HG03103 (cell line): ENCODE measurements around the gene YAE1.
A peak's percentile ranks its signal among the peaks of the same experiment; 100 is the strongest.
"Not testable (repeated sequence)": the region's sequence is repeated elsewhere in the genome, so short reads cannot be mapped to it uniquely, and the experiment has no call there.

Experiments
- ATAC-seq: cut with Tn5 transposase; IDR thresholded peaks from one replicate; pipeline ENCODE4 v1.9.1; 2021; ENCODE audit warnings: low read depth; ENCODE audit not compliant: unreplicated experiment

The YAE1 gene, protein sequence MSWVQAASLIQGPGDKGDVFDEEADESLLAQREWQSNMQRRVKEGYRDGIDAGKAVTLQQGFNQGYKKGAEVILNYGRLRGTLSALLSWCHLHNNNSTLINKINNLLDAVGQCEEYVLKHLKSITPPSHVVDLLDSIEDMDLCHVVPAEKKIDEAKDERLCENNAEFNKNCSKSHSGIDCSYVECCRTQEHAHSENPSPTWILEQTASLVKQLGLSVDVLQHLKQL

DNA sequence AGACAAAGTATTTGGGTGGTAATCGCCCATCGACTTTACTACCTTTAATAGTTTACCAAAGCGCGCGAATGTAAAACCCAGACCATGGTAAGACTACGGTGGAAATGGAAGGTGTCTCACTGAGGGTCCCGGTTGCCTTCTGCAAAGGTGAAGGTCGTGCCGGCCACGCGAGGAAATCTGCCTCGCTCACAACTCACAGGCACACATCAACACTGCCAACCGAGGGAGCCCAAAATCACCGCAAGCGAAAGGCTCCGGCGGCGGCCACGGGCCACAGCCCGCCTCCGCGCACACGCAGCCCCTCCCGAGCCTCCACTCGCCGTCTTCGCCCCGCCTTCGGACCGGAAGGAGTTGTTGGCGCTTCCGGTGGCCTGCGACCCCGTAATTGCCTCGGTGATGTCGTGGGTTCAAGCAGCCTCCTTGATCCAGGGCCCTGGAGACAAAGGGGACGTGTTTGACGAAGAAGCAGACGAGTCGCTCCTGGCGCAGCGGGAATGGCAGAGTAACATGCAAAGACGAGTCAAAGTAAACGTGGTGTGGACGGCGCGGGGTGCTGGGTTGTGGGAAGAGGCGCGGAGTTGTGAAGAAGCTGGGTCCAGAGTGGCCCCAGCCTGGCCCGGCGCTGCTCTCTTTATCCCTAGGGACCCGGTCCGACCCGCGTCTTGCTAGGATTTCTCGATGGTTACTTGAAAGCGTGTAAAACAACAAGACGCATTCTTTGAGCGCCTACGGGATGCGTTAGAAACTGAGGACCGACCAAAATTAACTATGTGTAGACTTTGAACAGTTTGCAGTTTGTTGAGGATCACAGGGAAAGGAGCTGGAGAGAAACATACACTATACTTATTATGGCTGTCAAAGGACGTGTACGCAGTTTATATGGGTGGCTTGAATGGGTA, at the start of gene YAE1:
Gene YAE1 (plus strand): TSS at position 382 of the 899 bp plus-strand sequence. CDS start 15 bp downstream, at position 397.
- peak; percentile 99 for ATAC-seq

DNA sequence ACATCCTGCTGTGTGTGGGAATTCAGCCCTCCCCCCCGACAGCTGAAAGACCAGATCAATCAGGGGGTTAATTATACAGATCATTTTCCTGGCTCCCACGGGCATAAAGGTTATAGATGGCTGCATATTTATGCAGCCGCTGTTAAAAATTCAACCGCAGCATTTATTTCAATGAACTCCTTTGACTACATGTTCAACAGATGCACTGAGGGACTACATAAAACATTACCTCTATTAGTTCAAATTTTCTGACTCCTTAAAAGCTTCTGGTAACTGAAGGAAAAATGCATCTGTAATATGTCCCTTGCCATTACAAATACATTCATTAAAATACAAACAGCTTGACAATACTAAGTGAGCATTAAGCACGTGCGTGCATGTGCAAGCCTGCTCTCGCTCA, 49.7 kb upstream of the YAE1 start:
- no peak for ATAC-seq

DNA sequence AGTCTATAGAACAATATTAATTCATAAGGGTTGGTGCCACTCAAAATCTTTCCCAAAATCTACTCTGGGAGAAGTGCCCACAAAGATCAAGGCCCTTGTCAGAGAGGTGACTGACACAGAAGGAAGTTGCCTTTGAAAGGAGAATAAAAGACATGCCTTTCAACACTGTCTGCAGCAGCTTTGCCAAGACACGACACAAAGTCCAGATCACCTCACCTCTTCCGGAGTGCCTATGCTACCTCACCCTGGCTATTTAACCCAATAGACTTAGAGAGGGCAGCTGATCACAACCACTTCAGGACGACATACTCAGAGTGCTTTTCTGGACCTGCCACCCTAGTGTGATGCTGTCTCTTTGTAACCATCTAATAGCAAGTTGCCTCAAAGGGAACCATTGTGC, 49.0 kb upstream of the YAE1 start:
- ATAC-seq: no peak

DNA sequence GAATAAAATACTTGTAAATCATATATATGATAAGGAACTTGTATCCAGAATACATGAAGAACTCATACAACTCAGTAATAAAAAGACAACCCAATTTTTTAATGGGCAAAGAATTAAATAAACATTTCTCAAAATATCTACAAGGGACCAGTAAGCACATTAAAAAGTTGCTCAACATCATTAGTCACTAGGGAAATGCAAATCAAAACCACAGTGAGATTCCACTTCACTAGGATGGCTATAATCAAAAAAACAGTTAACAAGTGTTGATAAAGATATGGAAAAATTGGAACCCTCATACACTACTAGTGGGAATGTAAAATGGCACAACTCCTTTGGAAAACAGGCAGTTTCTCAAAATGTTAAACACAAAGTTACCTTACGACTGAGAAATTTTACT, 40.3 kb upstream of the YAE1 start:
- no peak for ATAC-seq

DNA sequence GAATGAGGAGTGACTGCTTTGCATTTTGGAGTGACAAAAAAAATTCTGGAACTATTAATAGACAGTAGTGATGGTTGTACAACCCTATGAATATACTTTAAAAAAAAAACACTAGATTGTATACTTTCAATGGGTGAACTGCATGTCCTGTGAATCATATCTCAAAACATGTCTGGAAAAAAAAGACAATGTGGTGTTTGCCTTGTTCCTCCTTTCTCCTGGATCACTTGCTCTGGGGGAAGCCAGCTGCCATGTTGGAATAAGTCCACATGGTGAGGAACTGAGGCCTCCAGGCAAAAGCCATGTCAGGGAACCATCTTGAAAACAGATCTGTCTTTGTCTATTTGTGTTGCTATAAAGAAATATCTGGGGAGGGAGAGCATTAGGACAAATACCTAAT, 39.5 kb upstream of the YAE1 start:
- no peak for ATAC-seq

DNA sequence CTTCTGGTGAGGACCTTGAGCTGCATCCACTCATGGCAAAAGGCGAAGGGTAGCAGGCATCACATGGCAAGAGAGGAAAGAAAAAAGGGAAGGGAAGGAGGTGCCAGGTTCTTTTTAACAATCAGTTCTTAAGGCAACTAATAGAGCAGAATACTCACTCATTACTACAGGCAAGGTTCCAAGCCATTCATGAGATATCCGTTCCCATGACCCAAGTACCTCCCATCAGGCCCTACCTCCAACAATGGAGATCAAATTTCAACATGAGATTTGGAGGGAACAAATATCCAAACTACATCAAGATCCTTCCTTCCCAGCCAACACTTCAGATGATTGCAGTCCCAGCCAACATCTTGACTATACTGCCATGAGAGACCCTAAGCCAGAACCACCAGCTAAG, 38.9 kb upstream of the YAE1 start:
- ATAC-seq: no peak

DNA sequence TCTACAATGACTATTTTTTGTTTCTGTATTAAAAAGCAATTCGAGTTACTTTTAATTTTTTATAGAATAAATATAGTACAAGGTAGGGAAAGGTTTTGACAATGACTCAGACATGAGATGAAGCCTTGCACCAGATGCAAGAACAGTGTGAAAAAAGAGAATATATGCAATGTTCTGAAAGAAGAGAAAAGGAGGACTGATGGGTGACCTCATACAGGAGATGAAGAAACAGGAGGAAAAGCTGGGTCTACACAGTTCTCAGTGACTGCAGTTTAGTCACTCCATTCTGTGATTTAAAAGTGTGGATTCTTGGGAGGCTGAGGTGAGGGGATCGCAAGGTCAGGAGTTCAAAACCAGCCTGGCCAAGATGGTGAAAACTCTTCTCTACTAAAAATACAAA, 38.3 kb upstream of the YAE1 start:
- ATAC-seq: no peak

DNA sequence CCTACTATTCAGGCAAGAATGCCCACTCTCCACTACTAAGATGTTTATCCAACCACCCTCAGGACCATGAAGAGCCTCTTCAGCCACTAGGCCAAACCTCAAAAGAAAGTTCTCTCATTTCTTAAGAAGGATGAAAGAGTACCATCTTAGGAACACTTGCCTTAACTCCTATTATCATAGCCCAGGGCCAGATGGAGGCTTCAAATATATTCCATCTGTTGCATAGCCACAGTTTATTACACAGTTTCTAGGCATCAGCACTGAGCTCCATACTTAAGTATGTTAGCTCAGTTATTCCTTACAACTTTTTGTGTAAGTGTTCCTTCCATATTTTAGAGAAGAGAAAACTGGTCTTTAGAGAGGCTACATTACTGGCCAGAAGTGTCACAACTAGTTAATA, 37.4 kb upstream of the YAE1 start:
- ATAC-seq: no peak

DNA sequence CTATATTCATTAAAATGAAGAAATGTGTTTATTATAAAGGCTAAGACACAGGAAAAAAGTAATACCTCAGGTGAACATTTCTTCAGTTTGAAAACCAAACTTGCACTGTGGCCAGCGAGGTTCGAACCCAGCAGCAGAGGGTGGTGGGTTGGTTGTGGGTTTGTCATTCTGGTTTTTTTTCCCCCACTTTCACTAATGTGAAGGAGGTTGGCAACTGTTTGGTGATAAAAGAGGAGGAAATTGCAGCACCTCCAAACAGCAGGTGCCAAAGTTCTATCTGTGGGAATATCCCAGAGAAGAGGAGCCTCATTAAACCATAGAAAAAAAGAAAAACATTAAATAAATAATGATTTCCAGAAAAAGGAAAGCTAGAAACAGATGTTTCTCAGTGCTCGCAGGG, 36.6 kb upstream of the YAE1 start:
- no peak for ATAC-seq

DNA sequence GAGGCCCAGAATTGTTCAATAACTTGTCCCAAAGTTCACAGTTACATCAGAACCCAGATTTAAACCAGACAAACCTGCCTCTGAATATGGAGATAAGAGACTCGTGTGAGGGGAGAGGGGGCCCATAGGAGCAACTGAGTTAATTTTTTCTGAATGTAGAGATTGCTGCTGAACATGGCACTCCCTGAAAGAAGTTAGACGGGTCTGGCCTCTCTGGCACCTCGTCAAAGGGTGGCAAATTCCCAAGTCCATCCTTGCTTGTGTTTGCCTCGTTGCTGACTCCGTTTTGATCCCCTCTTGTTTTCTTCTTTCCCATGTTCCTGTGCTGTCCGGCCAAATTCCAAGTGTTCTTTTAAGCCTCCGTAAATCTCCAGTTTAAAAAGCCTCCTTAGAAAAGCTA, 35.2 kb upstream of the YAE1 start:
- no peak for ATAC-seq

DNA sequence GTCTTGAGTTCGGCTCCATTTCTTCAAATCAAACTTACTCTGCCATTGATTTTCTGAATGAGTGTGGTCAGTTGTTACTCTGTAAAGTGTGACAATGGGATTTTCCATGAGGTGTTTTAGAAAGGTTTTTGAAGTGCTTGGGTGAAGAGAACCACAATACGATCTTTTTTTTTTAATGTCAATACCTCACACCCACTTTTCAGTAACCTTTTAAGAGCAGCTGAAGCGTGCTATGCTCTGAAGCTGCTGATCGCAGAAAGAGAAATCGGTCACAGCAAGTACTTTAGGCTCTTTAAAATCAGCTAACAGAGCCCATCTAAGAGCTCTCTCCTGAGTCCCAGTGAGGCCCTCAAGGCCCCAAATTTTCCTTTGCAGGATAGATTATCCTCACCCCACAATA, 34.4 kb upstream of the YAE1 start:
- no peak for ATAC-seq

DNA sequence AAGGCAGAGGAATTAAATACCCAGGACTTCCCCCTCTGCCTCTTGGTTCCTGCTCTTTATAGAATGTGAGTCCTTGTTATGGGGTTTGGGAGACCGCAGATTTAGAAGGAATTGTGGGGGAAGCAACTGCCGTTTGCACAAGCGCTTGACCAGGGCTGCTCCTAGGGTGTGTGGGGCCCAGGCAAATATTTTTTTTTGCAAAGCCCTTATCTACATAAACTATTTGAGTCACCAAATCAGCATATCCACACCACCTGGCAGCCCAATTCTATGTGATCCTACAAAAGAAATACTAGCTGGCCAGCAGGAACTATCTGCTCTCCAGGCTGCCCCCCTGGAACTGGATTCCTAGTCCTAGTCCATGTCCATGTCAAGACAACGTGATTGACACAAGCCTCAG, 33.4 kb upstream of the YAE1 start:
- no peak for ATAC-seq

DNA sequence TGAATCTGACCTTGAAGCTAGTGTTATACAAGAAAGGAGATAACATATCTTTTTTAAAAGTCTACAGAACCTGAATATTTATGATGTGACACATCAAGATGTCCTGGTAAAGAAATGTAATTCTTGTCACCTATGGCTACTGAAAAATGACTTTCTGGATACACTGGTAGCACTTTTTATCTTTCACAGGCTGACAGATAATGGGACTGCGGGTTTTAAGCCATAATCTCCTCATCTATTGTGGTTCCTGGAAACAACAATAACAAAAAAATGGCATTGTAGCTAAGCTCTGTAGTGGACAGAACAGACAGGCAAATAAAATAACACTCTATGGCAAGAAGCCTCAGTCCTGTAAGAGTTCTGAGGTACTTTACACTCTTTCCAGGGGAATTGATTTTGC, 31.6 kb upstream of the YAE1 start:
- no peak for ATAC-seq

DNA sequence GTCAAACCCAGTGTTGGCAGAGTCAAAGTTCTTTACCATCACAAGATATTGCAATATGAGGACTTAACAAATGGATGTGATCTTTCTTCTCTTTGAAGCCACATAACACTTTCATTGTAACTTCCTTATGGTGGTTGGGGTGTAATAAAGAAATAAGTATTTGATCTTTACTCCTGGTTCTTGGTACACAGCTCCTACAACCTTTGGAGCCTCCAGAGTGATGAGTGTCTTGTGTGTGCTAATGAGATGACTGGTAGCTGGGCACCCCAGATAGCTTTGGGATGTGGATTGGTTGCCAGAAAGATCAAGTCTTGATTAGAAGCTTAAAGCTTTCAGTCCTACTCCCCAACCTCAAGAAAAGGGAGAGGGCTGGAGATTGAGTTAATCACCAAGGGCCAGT, 31.1 kb upstream of the YAE1 start:
- ATAC-seq: no peak

DNA sequence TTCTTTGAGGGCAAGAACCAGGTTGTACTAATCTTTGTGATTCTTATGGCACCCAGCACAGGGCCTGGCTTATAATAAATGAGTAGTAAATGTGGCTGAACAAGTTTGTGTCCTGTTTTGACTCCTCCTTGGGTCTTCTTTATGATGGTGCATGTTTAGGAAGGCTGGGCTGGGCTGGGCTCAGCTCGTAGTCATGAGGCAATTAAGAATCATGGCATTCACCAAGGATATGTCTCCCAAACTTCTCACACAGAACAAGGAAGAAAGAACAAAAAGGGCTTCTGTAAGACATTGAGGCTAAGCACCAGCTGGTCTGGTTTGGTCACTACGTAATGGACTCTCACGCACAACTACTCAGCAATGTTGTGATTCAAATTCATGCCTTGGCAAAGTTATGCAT, 30.5 kb upstream of the YAE1 start:
- ATAC-seq: no peak

DNA sequence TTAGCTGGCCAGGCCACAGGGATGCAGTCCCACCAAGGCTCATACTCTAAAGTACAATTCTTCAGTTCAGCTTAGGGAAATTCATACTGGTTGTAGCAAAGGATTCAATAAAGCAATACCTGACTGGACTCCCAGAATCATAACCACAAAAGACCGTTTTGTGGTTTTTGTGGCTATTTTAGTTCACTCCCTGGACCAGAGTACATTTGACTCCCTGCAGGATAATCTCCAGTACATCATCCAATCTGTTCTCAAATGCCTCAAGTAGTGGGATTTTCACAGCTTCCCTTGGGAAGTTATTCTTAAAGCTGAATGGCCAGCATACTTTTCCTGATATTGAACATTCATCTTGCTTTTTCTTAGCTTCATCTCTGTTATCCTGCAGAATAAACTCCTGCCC, 29.3 kb upstream of the YAE1 start:
- no peak for ATAC-seq

DNA sequence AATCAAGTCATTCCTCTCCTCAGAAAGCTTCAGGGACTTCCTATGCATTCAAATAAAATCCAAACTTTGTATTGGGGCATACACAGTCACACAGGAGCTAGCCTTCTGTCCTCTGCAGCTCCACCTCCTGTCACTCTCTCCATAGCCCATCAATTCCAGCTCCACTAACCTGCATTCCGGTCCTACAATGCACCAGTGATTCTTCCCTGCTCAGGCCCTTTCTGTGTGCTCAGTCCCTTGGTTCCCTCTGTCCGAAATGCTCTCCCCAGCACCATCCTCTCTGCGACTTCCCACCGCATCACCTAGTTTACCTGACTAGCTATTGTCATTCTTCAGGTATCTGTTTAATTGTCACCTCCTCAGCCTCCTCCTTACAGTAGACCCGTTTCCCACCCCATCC, 26.4 kb upstream of the YAE1 start:
- no peak for ATAC-seq

DNA sequence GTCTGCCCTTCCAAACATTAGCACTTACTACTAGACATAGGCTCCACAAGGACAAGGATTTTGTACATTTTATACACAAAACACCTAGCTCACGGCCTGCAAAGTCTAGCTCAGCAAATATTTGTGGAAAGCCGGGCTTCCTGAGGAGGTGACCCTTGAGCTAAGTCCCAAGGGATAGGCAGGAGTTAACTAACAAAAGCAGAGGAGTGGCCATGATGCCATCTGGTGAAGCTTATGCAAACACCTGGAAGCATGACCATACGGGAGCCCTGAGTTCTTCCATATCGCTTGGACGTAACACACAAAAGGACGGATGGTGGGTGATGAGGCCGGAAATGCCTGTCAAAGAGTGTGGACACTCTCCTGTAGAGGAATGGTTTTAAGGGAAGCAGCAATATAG, 25.9 kb upstream of the YAE1 start:
- ATAC-seq: no peak

DNA sequence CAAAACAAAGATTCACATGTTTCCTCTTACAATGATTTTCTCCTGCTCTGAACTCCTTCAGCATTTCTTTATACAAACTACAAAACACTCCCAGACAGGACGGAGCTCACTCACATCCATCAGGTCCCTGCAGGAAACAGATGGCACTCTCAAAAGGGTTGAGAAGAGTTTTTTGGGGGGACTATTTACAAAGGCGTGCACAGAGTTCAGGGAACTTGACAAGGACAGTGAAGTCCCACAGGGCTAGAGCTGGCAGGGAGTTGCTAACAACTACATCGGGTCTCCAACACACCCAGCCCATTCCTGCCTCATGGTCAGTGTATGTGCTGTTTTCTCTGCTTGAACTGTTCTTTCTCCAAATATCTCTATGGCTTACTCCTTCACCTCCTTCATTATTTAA, 24.7 kb upstream of the YAE1 start:
- no peak for ATAC-seq

DNA sequence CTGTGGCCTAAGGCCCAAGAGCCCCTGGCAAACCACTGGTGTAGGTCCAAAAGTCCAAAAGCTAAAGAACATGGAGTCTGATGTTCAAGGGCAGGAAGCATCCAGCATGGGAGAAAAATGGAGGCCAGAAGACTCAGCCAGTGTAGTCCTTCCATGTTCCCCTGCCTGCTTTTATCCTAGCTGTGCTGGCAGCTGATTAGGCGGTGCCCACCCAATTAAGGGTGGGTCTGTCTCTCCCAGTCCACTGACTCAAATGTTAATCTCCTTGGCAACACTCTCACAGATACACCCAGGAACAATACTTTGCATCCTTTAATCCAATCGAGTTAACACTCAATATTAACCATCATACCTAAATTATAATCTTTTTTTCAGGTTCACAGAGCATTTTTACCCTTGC, 21.4 kb upstream of the YAE1 start:
- not testable (repeated sequence) for ATAC-seq

DNA sequence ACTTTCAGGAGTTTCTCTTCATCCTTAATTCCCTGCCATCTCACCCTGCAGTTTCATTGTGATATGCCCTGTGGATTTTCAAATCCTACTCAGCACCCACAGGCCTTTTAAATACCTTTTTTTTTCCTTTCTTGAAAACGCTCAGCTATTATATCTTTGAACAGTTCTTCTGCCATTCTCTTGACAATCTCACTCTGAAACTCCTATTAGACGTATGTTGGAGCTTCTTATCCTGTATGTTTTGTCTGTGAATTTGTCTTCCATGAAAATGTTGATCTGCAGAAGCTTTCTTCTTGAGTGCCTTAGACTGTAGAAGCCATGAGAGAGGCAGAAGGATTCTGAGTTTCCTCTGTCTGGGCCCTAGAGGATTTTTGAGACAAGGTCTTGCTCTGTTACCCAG, 18.9 kb upstream of the YAE1 start:
- ATAC-seq: no peak

DNA sequence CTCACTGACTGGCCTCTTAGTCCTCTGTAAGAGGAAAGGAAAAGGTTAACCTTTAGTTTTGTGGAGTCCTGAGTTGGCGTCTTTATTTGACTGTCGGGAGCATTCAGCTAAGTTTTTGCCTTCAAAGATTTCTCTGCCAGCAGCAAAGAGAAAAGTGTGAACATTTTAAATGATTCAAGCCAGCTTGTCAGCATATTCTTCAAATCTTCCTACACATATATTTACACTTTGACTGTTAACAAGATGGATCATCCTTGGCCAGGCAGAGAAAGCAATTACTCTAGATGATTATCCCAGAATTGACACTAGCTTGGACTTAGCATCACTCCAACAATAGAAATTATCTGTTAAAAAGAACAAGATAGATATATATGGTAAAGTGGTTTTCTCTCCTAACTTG, 15.8 kb upstream of the YAE1 start:
- no peak for ATAC-seq
